Progenitor cell of endocrine pancreas (in vitro differentiated cells): ENCODE results near the gene RNF13. TPM values are rescaled to one million over a fixed set of nuclear protein-coding genes. Genes with fewer than 3 reads are reported as not detected.
"Not testable (repeated sequence)": the region's sequence is repeated elsewhere in the genome, so short reads cannot be mapped to it uniquely, and the experiment has no call there.

Experiments
- DNase-seq: peaks from one replicate; pipeline ENCODE4 v3.0.0; 2021; ENCODE audit warnings: low spot score; ENCODE audit not compliant: unreplicated experiment
- H3K27ac Mint-ChIP-seq: 2 replicates; pipeline ENCODE4 v1.8.0; 2021; ENCODE audit warnings: mild to moderate bottlenecking, moderate library complexity, mixed read lengths
- H3K27me3 Mint-ChIP-seq: 2 replicates; pipeline ENCODE4 v1.8.0; 2021; ENCODE audit warnings: mixed read lengths
- H3K36me3 Mint-ChIP-seq: 2 replicates; pipeline ENCODE4 v1.8.0; 2022; ENCODE audit warnings: mixed read lengths; ENCODE audit not compliant: insufficient read depth
- H3K4me1 Mint-ChIP-seq: 2 replicates; pipeline ENCODE4 v1.8.0; 2021; ENCODE audit warnings: low read depth, mixed read lengths
- H3K4me3 Mint-ChIP-seq: 2 replicates; pipeline ENCODE4 v1.8.0; 2021; ENCODE audit warnings: low read depth, mild to moderate bottlenecking, moderate library complexity, mixed read lengths
- H3K9me3 Mint-ChIP-seq: 2 replicates; pipeline ENCODE4 v1.8.0; 2021; ENCODE audit warnings: low read depth, mixed read lengths
- total RNA-seq: library from RNA; stranded (reverse); gene quantifications from 2 replicates; pipeline ENCODE4 v1.2.1, GENCODE V29; 2021
- TF ChIP-seq, protein P1 (sequence below): fragments of 200-600 bp; sonication (generic); IDR thresholded peaks from one replicate; pipeline ENCODE4 v1.5.0; 2021; ENCODE audit warnings: antibody characterized with exemption, mild to moderate bottlenecking; ENCODE audit not compliant: unreplicated experiment

RNF13 gene
- total RNA-seq, 1 donor from 2014 or later: 29.8 TPM

DNA sequence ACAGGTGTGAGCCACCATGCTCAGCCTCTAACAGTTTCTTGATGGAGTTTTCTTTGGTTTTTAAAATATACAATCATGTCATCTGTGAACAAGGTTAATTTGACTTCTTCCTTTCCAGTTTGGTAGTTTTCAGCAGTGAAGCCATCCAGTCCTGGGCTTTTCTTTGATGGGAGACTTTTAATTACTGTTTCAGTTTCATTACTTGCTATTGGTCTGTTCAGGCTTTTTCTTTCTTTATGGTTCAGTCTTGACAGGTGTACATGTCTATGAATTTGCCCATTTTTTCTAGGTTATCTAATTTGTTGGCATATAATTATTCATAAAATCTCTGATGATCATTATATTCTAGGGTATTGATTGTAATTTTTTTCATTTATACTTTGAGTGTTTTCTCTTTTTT lies 120.8 kb downstream of the RNF13 start:
- TF ChIP-seq, protein P1, sequence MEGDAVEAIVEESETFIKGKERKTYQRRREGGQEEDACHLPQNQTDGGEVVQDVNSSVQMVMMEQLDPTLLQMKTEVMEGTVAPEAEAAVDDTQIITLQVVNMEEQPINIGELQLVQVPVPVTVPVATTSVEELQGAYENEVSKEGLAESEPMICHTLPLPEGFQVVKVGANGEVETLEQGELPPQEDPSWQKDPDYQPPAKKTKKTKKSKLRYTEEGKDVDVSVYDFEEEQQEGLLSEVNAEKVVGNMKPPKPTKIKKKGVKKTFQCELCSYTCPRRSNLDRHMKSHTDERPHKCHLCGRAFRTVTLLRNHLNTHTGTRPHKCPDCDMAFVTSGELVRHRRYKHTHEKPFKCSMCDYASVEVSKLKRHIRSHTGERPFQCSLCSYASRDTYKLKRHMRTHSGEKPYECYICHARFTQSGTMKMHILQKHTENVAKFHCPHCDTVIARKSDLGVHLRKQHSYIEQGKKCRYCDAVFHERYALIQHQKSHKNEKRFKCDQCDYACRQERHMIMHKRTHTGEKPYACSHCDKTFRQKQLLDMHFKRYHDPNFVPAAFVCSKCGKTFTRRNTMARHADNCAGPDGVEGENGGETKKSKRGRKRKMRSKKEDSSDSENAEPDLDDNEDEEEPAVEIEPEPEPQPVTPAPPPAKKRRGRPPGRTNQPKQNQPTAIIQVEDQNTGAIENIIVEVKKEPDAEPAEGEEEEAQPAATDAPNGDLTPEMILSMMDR: no peak
- DNase-seq: no peak
- Mint-ChIP-seq H3K27me3 (no peaks in the 10 kb centered on the region), H3K4me1 (no peaks in the 10 kb centered on the region), H3K4me3 (no peak overlapping the region), H3K36me3 (peaks cover 28% of the 10 kb centered on the region), H3K27ac (no peak overlapping the region), H3K9me3 (peaks cover 12% of the 10 kb centered on the region)

DNA sequence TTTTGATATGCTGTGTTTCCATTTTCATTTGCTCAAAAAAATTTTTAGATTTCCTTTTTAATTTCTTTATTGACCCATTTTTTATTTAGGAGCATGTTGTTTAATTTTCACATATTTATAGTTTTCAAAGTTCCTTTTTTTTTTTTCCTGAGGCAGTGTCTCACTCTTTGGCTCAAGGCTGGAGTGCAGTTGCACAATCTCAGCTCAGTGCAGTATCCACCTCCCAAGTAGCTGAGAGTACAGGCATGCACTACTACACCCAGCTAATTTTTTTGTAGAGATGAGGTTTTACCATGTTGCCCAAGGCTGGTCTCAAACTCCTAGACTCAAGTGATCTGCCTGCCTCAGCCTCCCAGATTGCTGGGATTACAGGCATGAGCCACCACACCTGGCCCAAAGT lies 121.5 kb downstream of the RNF13 start:
- Mint-ChIP-seq H3K4me3 (no peak overlapping the region), H3K9me3 (peaks cover 12% of the 10 kb centered on the region), H3K27me3 (no peaks in the 10 kb centered on the region), H3K4me1 (no peaks in the 10 kb centered on the region), H3K36me3 (peaks cover 24% of the 10 kb centered on the region), H3K27ac (no peak overlapping the region)
- no peak for DNase-seq
- TF ChIP-seq, protein P1: no peak

DNA sequence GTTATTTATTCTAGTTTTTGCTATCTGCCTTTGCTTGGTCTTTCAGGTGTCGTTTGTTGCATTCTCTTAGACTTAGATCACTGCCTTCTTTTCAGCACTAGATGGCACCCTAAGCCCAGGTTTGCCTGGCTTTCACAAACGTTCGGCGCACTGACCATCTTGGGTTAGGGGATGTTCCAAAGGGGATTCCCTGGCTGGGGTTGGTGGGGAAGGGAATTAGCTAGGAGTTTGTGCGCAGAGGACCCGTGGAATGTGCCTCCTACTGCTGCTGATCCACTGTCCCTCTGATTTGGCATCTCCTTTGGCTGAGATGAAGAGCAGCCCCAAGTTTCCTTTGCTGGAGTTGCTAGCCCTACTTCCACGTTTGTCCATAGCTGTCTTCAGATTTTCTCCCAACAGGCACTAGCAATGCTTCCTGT lies 123.8 kb downstream of the RNF13 start:
- H3K9me3 Mint-ChIP-seq: peaks cover 7% of the 10 kb centered on the region
- no peak overlapping the region for H3K27ac Mint-ChIP-seq
- no peak overlapping the region for H3K4me3 Mint-ChIP-seq
- TF ChIP-seq, protein P1: peak; percentile 82
- no peaks in the 10 kb centered on the region for H3K27me3 Mint-ChIP-seq
- H3K36me3 Mint-ChIP-seq: peaks cover 14% of the 10 kb centered on the region
- peak; percentile 36 for DNase-seq
- H3K4me1 Mint-ChIP-seq: no peaks in the 10 kb centered on the region

DNA sequence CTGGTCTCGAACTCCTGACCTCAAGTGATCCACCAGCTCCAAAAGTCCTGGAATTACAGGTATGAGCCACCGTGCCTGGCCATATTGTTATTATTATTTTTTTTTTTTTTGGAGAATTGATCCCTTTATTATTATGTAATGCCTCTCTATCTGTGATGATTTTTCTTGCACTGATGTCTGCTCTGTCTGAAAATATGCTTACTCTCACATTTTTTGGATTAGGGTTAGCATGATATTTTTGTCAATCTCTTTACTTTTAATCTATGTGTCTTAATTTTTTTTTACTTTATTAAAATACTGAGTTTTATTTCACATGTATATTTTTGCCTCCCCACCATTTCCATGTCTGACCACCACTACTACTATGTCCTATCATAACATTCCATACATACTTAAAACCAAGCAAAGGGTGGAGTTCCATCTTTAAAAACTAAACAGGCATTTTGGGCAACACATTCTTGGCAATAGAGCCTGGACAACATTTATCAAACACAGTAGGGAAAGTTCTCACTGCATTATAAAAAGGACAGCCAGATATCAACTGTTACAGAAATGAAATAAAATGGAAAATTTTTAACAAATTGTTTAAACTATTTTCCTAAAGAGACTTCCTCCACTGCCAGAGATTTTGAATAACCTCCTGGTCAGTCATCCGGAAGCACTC lies 125.5 kb downstream of the RNF13 start:
- H3K36me3 Mint-ChIP-seq: peaks cover 20% of the 10 kb centered on the region
- not testable (repeated sequence) for H3K27me3 Mint-ChIP-seq, H3K4me3 Mint-ChIP-seq, H3K27ac Mint-ChIP-seq, H3K4me1 Mint-ChIP-seq, DNase-seq
- H3K9me3 Mint-ChIP-seq: peaks cover 17% of the 10 kb centered on the region

DNA sequence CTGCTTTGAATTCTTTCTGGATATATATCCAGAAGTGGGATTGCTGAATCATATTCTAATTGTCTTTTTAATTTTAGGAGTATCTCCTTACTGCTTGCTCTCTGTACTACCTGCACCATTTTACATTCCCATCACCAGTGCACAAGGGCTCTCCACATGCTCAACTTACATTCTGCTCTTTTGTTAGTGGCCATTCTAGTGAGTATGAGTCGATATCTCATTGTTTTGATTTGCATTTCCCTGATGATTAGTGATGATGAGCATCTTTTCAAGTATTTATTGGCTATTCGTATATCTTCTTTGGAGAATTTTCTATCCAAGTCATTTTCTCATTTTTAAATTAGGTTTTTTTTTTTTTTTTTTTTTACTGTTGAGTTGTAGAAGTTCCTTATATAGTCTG lies 128.2 kb downstream of the RNF13 start:
- Mint-ChIP-seq H3K4me1 (no peaks in the 10 kb centered on the region), H3K9me3 (peaks cover 25% of the 10 kb centered on the region), H3K27ac (no peak overlapping the region), H3K4me3 (no peak overlapping the region), H3K36me3 (peaks cover 35% of the 10 kb centered on the region), H3K27me3 (no peaks in the 10 kb centered on the region)
- TF ChIP-seq, protein P1: no peak
- DNase-seq: no peak

DNA sequence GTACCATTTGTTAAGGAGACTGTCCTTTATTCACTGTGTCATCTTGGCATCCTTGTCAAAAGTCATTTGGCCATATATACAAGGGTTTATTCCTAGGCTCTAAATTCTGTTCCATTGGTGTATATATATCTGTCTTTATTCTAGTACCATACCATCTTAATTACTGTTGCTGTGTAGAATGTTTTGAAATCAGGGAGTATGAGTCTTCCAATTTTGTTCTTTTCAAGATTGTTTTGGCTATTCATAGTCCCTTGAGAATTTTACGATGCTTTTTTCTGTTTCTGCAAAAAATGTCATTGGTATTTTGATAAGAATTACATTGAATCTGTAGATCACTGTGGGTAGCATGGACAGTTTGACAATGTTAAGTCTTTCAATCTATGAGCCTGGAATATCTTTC lies 128.9 kb downstream of the RNF13 start:
- no peaks in the 10 kb centered on the region for H3K27me3 Mint-ChIP-seq
- TF ChIP-seq, protein P1: no peak
- no peak overlapping the region for H3K27ac Mint-ChIP-seq
- no peaks in the 10 kb centered on the region for H3K4me1 Mint-ChIP-seq
- H3K36me3 Mint-ChIP-seq: peaks cover 43% of the 10 kb centered on the region
- DNase-seq: no peak
- no peak overlapping the region for H3K4me3 Mint-ChIP-seq
- H3K9me3 Mint-ChIP-seq: peaks cover 32% of the 10 kb centered on the region
